GM12878 (cell line): ENCODE data around the gene SERTAD2. TPM values are rescaled to one million over a fixed set of nuclear protein-coding genes. Genes with fewer than 3 reads are reported as not detected.

Source experiments
- ATF7 ChIP-seq: fragments of 450-650 bp; IDR thresholded peaks from 2 replicates; pipeline ENCODE4 v1.6.1; 2016; ENCODE audit warnings: low read depth, mild to moderate bottlenecking
- BCL11A ChIP-seq: IDR thresholded peaks from 2 replicates; pipeline ENCODE4 v1.6.1; 2011; ENCODE audit warnings: low read depth, low read length
- BCLAF1 ChIP-seq: fragments of 450-650 bp; IDR thresholded peaks from 2 replicates; pipeline ENCODE4 v1.6.1; 2017; ENCODE audit warnings: antibody characterized with exemption, mild to moderate bottlenecking, moderate library complexity
- CUX1 ChIP-seq: IDR thresholded peaks from 2 replicates; pipeline ENCODE4 v1.6.1; 2012; ENCODE audit warnings: improper control_type of control experiment, low read depth, low read length; ENCODE audit not compliant: insufficient replicate concordance
- E2F4 ChIP-seq: IDR thresholded peaks from 2 replicates; pipeline ENCODE4 v1.6.1; 2012; ENCODE audit warnings: low read depth, low read length, improper control_type of control experiment
- FOXK2 ChIP-seq: fragments of 450-650 bp; IDR thresholded peaks from 2 replicates; pipeline ENCODE4 v1.6.1; 2017; ENCODE audit warnings: mild to moderate bottlenecking, moderate library complexity
- GATAD2B ChIP-seq: fragments of 450-650 bp; conservative IDR thresholded peaks from 2 replicates; pipeline ENCODE4 v1.6.1; 2017; ENCODE audit warnings: low read depth, mild to moderate bottlenecking, moderate library complexity
- IRF4 ChIP-seq: IDR thresholded peaks from 2 replicates; pipeline ENCODE4 v1.6.1; 2011; ENCODE audit warnings: low read depth, low read length
- PKNOX1 ChIP-seq: fragments of 450-650 bp; IDR thresholded peaks from 2 replicates; pipeline ENCODE4 v1.6.1; 2016; ENCODE audit warnings: mild to moderate bottlenecking
- REST ChIP-seq: IDR thresholded peaks from 2 replicates; pipeline ENCODE4 v1.6.1; 2012; ENCODE audit warnings: mild to moderate bottlenecking, low read depth, low read length
- ZZZ3 ChIP-seq: IDR thresholded peaks from 2 replicates; pipeline ENCODE4 v1.6.1; 2011; ENCODE audit warnings: low read depth; ENCODE audit not compliant: control insufficient read depth, insufficient read length
- polyA plus RNA-seq, 11 experiments: library from polyadenylated mRNA; depleted of rRNA in 4 of 11; unstranded in 6 of 11; stranded (reverse) in 5 of 11; fragments of >200 nt; fragmentation: Nextera tagmentation in 4 of 11; fragmentation: Illumina TruSeq in 1 of 11; extraction: Ambion mirVana in 4 of 11; extraction: Trizol in 1 of 11; gene quantifications; 1 replicate in 1 of 11; 2 replicates in 10 of 11; pipeline versions ENCODE4 v1.2.1 to v1.2.3, GENCODE V29; 2011 to 2016; ENCODE audit warnings: inconsistent platforms in 2 of 11, missing spikeins in 2 of 11, low read depth in 1 of 11
- total RNA-seq, 4 experiments: library from RNA; depleted of rRNA in 3 of 4; stranded (reverse); fragments of >200 nt in 3 of 4; fragmentation: Illumina TruSeq in 1 of 4; extraction: Trizol in 1 of 4; gene quantifications; 2 replicates each; pipeline versions ENCODE4 v1.2.1 to v1.2.3, GENCODE V29; 2013 to 2021

Gene SERTAD2
- total and polyA plus RNA-seq, 10 of the 15 experiments (the other 5 are each of a cell fraction or from before 2014, with no cell fraction given) = 7.9 to 28.7 (median 20.1) TPM

GRCh38 chr2:64652231-64653108, 1.2 kb downstream of the SERTAD2 start (continued):
- TF ChIP-seq BCLAF1 = no peak
- no peak for TF ChIP-seq REST
- TF ChIP-seq E2F4 = no peak
- no peak for TF ChIP-seq FOXK2
- no peak for TF ChIP-seq ZZZ3
- 0 out of 2 replicates have a peak, but pooled peaks have one; percentile 11 for TF ChIP-seq PKNOX1
- TF ChIP-seq GATAD2B = 0 out of 2 replicates have a peak, but pooled peaks have one; percentile 17
- TF ChIP-seq BCL11A = no peak
- TF ChIP-seq CUX1 = no peak
- no peak for TF ChIP-seq ATF7
- no peak for TF ChIP-seq IRF4
